Smooth muscle cell (in vitro differentiated cells): ENCODE data around the gene GMEB2. TPM values are rescaled to one million over a fixed set of nuclear protein-coding genes. Genes with fewer than 3 reads are reported as not detected.
"Not testable (repeated sequence)": the region's sequence is repeated elsewhere in the genome, so short reads cannot be mapped to it uniquely, and the experiment has no call there.

ENCODE experiments used
- DNase-seq: peaks from one replicate; lab custom pipeline; 2025; ENCODE audit not compliant: unreplicated experiment; lab: John Stamatoyannopoulos, UW
- H2AFZ ChIP-seq: fragments of 200-600 bp; sonication (generic); 2 replicates; pipeline ENCODE4 v1.6.0; 2016; ENCODE audit warnings: antibody characterized with exemption, low read depth, mild to moderate bottlenecking
- H3F3A ChIP-seq: fragments of 200-600 bp; sonication (generic); 2 replicates; pipeline ENCODE4 v1.6.0; 2017; ENCODE audit warnings: antibody characterized with exemption, low read depth
- H3K27ac ChIP-seq: fragments of 200-600 bp; sonication (generic); 2 replicates; pipeline ENCODE4 v1.5.1; 2016; ENCODE audit warnings: low read depth, mild to moderate bottlenecking
- H3K27me3 ChIP-seq: fragments of 200-600 bp; sonication (generic); 2 replicates; pipeline ENCODE4 v1.6.1; 2016; ENCODE audit warnings: low read depth, mild to moderate bottlenecking
- H3K36me3 ChIP-seq: fragments of 200-600 bp; sonication (generic); 2 replicates; pipeline ENCODE4 v1.5.1; 2016; ENCODE audit warnings: low read depth
- H3K4me1 ChIP-seq: fragments of 200-600 bp; sonication (generic); 2 replicates; pipeline ENCODE4 v1.5.1; 2016; ENCODE audit warnings: low read depth
- H3K4me2 ChIP-seq: fragments of 200-600 bp; sonication (generic); 2 replicates; pipeline ENCODE4 v1.6.0; 2016; ENCODE audit warnings: mild to moderate bottlenecking
- H3K4me3 ChIP-seq: fragments of 200-600 bp; sonication (generic); 2 replicates; pipeline ENCODE4 v1.5.1; 2016; ENCODE audit warnings: mild to moderate bottlenecking
- H3K79me2 ChIP-seq: fragments of 200-600 bp; sonication (generic); 2 replicates; pipeline ENCODE4 v1.6.0; 2016; ENCODE audit warnings: low read depth, mild to moderate bottlenecking
- H3K9ac ChIP-seq: fragments of 200-600 bp; sonication (generic); 2 replicates; pipeline ENCODE4 v1.6.0; 2016; ENCODE audit warnings: low read depth
- H3K9me3 ChIP-seq: fragments of 200-600 bp; sonication (generic); replicated peaks from 2 replicates; pipeline ENCODE4 v1.5.1; 2016; ENCODE audit warnings: low read depth
- H4K20me1 ChIP-seq: fragments of 200-600 bp; sonication (generic); 2 replicates; pipeline ENCODE4 v1.6.0; 2016; ENCODE audit warnings: low read depth
- WGBS: methylation state at CpG from one replicate; pipeline ENCODE4 v1.1.7; 2016; ENCODE audit warnings: low lambda C conversion rate; 5-methylcytosine and 5-hydroxymethylcytosine counted together
- polyA plus RNA-seq: library from polyadenylated mRNA; unstranded; fragments of >200 nt; fragmentation: Nextera tagmentation; extraction: Ambion mirVana; gene quantifications from 2 replicates; pipeline ENCODE4 v1.2.1, GENCODE V29; 2016
- total RNA-seq: library from RNA; depleted of rRNA; stranded (reverse); fragments of >200 nt; gene quantifications from 2 replicates; pipeline ENCODE4 v1.2.3, GENCODE V29; 2014
- TF ChIP-seq, protein P1 (sequence below): fragments of 200-600 bp; sonication (generic); IDR thresholded peaks from 2 replicates; pipeline ENCODE4 v1.5.1; 2017; ENCODE audit warnings: borderline replicate concordance, mild to moderate bottlenecking, antibody characterized with exemption; ENCODE audit not compliant: insufficient read depth, poor library complexity, severe bottlenecking

Gene GMEB2
- total and polyA plus RNA-seq, 2 experiments from 2014 or later: 8.9 to 11.3 TPM

DNA sequence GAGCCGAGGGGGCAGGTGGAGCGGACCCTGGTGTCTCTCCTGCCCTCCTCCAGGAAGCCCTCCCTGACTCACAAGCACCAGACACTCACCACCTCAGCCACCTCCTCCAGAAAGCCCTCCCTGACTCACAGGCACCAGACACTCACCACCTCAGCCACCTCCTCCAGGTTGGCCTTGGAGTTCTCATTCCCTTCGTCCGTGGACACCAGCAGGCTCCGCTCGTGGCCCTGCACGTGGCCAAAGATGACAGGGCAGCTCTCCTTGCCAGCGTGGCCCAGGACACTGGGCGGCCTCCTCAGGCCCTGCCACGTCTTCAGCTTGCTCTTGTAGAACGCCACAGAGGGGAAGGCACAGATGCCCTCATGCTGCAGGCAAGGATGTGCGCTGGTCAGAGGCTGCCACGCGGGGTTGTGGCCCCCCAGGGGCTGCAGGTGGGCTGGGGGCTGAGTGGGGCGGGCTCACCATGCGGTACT, 66.5 kb downstream of the GMEB2 start:
- WGBS: 97% methylated on average over 14 of the region's 16 CpGs
- no peak overlapping the region for H3K4me3 ChIP-seq
- no peaks in the 10 kb centered on the region for H3K9me3 ChIP-seq
- no peak overlapping the region for H3K9ac ChIP-seq
- no peak for DNase-seq
- no peaks in the 10 kb centered on the region for H3K36me3 ChIP-seq
- H3K27me3 ChIP-seq: no peaks in the 10 kb centered on the region
- H3K79me2 ChIP-seq: no peaks in the 10 kb centered on the region
- H3K27ac ChIP-seq: no peak overlapping the region
- TF ChIP-seq, protein P1, sequence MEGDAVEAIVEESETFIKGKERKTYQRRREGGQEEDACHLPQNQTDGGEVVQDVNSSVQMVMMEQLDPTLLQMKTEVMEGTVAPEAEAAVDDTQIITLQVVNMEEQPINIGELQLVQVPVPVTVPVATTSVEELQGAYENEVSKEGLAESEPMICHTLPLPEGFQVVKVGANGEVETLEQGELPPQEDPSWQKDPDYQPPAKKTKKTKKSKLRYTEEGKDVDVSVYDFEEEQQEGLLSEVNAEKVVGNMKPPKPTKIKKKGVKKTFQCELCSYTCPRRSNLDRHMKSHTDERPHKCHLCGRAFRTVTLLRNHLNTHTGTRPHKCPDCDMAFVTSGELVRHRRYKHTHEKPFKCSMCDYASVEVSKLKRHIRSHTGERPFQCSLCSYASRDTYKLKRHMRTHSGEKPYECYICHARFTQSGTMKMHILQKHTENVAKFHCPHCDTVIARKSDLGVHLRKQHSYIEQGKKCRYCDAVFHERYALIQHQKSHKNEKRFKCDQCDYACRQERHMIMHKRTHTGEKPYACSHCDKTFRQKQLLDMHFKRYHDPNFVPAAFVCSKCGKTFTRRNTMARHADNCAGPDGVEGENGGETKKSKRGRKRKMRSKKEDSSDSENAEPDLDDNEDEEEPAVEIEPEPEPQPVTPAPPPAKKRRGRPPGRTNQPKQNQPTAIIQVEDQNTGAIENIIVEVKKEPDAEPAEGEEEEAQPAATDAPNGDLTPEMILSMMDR: no peak
- H2AFZ ChIP-seq: no peak overlapping the region
- no peaks in the 10 kb centered on the region for H4K20me1 ChIP-seq
- H3F3A ChIP-seq: no peaks in the 10 kb centered on the region
- H3K4me1 ChIP-seq: no peaks in the 10 kb centered on the region
- H3K4me2 ChIP-seq: no peak overlapping the region

DNA sequence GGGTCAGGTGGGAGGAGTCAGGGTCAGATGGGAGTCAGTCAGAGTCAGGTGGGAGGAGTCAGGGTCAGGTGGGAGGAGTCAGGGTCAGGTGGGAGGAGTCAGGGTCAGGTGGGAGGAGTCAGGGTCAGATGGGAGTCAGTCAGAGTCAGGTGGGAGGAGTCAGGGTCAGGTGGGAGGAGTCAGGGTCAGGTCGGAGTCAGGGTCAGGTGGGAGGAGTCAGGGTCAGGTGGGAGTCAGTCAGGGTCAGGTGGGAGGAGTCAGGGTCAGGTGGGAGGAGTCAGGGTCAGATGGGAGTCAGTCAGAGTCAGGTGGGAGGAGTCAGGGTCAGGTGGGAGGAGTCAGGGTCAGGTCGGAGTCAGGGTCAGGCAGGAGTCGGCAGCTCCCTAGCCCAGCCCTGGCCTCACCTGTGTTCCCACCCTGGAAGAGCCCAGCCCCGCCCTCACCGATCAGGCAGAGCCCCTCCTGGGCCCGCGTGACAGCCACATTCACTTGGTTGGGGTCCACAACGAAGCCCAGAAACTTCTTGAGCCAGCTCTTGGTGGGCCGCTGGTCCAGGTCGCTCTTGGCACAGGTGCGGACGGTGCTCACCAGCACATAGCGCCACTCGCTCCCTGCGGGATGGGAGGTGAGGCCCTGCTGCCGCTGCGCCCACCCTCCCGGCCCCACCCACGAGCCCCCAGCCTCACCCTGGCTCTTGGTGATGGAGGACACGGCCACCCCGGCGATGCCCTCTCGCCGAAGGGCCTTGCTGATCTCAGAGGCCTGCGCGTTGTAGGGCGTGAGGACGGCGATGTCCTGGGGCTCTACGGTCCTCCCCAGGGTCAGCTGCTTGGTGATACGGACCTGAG, 67.2 kb downstream of the GMEB2 start:
- DNase-seq, H3K27me3 ChIP-seq, H3K27ac ChIP-seq, H3K9ac ChIP-seq, H3K4me1 ChIP-seq, H3K36me3 ChIP-seq, H3F3A ChIP-seq, H3K9me3 ChIP-seq, H2AFZ ChIP-seq, H3K4me2 ChIP-seq, H4K20me1 ChIP-seq, H3K4me3 ChIP-seq, H3K79me2 ChIP-seq: not testable (repeated sequence)
- WGBS: 98% methylated on average over 26 of the region's 31 CpGs

DNA sequence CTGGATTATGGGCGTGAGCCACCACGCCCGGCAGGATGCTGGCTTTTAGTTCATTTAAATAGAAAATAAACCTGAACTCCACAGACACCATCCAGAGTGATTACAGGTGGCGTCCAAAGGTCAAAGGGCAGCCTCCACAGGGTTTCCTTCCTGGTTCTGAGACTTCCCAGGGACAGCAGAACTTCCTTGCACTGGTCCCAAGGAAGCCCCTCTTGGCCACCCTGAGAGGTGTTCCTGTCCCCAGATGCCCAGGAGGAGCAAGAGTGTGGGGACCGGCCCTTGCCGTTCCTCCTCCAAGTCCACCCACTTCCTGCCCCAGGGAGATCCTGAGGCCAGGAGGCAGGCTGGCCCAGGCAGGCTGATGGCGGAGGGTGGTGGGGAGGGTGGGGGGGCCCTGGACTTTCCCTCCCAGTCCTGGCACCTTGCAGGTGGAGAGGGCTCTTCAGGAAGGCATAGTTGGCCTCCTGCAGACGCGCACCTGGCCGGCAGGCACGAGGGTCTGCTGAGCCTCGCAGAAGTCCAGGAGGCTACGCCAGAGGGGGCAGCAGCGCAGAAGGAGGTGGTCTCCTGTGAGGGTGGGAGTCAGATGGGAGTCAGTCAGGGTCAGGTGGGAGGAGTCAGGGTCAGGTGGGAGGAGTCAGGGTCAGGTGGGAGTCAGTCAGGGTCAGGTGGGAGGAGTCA, 68.0 kb downstream of the GMEB2 start:
- WGBS: 94% methylated on average over 14 of the region's 14 CpGs
- Histone ChIP-seq H3K4me3 (no peak overlapping the region), H3K79me2 (no peaks in the 10 kb centered on the region), H3K4me1 (peaks cover 8% of the 10 kb centered on the region), H4K20me1 (no peaks in the 10 kb centered on the region), H3K27ac (no peak overlapping the region), H3K27me3 (no peaks in the 10 kb centered on the region), H3K4me2 (no peak overlapping the region), H3K36me3 (no peaks in the 10 kb centered on the region), H2AFZ (no peak overlapping the region), H3F3A (peaks cover 9% of the 10 kb centered on the region), H3K9ac (no peak overlapping the region), H3K9me3 (no peaks in the 10 kb centered on the region)
- DNase-seq: no peak
- TF ChIP-seq, protein P1: no peak

DNA sequence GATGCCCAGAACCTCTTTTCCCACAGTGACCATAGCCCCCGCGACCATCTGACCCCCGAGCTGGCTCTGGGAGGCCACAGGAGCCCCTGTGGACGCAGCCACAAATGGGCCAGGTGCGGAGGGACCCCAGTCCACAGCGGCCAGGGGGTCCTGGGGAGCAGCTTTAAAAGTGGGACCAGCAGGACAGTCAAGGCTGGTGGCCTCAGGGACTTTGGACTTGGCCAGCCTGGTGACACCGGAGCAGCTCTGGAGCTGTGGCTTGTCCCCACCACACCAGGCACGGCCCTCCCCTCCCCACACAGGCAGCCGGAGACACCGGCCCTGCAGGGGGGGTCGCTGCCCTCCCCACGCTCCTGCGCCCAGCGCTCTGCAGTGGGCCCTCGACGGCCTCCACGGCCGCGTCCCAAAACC, 69.4 kb downstream of the GMEB2 start:
- peaks cover 16% of the 10 kb centered on the region for H3F3A ChIP-seq
- H3K9ac ChIP-seq: no peak overlapping the region
- no peak overlapping the region for H3K27ac ChIP-seq
- DNase-seq: no peak
- no peak overlapping the region for H2AFZ ChIP-seq
- TF ChIP-seq, protein P1: no peak
- no peaks in the 10 kb centered on the region for H3K79me2 ChIP-seq
- WGBS: 93% methylated on average over 18 of the region's 19 CpGs
- H3K27me3 ChIP-seq: no peaks in the 10 kb centered on the region
- no peaks in the 10 kb centered on the region for H3K9me3 ChIP-seq
- no peaks in the 10 kb centered on the region for H4K20me1 ChIP-seq
- no peaks in the 10 kb centered on the region for H3K36me3 ChIP-seq
- no peak overlapping the region for H3K4me3 ChIP-seq
- H3K4me1 ChIP-seq: peaks cover 8% of the 10 kb centered on the region
- no peak overlapping the region for H3K4me2 ChIP-seq
